ENCODE measurements around the gene MED27.
"Not testable (repeated sequence)": the region's sequence is repeated elsewhere in the genome, so short reads cannot be mapped to it uniquely, and the experiment has no call there.

Gene MED27

DNA sequence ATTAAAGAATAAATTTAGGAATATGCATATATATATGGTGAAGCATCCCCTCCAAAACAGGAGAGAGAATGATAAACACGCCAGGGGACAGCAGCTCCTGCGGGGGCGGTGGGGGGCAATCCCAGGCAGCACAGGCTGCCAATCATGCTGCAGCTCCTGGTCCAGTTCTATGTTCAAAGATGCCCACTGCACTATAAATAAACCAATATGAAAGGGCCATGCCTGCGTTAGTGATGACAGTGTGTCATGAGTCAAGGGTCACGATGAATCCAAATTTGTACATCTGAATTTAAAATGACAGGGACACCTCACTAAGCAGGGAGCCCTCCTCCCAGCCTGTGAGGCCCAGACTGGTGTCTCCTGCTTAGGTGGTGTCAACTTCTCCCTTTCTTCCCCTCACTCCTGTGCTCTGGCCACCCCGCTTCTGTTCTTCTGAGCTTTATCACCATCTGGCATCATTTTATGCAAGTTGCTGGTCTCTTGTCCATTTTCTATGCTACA, 153.9 kb downstream of the MED27 start:
- H3K27me3 ChIP-seq, result no peaks in the 10 kb centered on the region
- H3K4me1 ChIP-seq, result no peaks in the 10 kb centered on the region
- TF ChIP-seq Cebpa-rat (IDR thresholded peaks at IDR 0.05), result no peak
- peaks cover 18% of the 10 kb centered on the region for H3K36me3 ChIP-seq
- no peak overlapping the region for H3K27ac ChIP-seq
- H3K4me3 ChIP-seq, result no peak overlapping the region
- H4K20me1 ChIP-seq, result peaks cover 10% of the 10 kb centered on the region; the same call in 1 of the 2 replicates
- no peak overlapping the region for H3K4me2 ChIP-seq
- no peaks in the 10 kb centered on the region for H3K9me3 ChIP-seq
- H3K9ac ChIP-seq, result no peak overlapping the region

DNA sequence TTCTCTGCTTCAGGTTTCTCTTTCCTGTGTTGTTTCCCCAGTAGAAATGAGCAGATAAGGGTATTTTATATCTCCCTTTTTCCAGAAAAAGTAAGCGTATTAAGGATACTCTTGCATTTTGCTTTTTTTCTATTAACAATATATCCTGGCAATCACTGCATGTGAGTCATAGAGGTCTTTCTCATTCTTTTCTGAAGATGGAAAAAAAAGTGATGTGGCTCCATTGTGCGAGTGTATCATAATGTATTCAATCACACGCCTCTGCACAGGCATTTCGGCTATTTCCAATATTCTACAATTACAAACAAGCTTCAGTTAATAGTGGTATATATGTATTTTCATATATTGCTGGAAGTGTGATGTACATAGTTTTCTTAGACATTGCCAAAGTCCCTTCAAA, 155.9 kb downstream of the MED27 start:
- Histone ChIP-seq H4K20me1 (peaks cover 30% of the 10 kb centered on the region; the same call in 1 of the 2 replicates), H3K4me2 (no peak overlapping the region), H3K4me1 (peaks cover 8% of the 10 kb centered on the region; the same call in 1 of the 2 replicates)

DNA sequence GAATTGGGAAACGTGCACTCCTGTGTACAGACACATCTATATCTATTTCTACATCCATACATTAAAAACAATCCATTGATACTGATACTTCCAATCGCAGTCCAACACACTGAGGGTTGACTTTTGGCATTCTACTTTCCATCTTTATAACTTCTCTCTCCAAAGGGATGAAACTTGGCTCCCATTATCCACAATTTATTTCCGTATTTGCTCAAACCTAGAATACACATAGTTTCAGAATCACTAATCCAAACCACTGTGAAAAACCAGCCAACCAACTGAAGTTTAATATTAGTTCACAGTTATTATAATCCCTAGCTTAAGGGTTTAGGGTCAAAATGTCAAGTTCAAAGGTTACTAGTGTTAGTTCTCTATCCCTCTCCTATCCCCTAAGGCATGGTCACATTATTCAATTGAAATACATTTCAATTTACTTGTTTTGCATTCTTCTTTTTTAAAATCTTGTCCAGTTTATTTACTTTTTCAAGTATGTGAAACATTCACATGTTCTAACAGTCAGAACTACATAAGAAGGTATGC, 156.5 kb downstream of the MED27 start:
- H4K20me1 ChIP-seq, result peaks cover 35% of the 10 kb centered on the region; the same call in 1 of the 2 replicates

More for the DNA sequence above, 155.9 kb downstream of the MED27 start:
- H3K27me3 ChIP-seq, result no peaks in the 10 kb centered on the region
- no peaks in the 10 kb centered on the region for H3K9me3 ChIP-seq
- H3K36me3 ChIP-seq, result peaks cover 9% of the 10 kb centered on the region
- no peak for TF ChIP-seq Cebpa-rat (IDR thresholded peaks at IDR 0.05)
- no peak overlapping the region for H3K4me3 ChIP-seq
- no peak overlapping the region for H3K9ac ChIP-seq
- H3K27ac ChIP-seq, result no peak overlapping the region

DNA sequence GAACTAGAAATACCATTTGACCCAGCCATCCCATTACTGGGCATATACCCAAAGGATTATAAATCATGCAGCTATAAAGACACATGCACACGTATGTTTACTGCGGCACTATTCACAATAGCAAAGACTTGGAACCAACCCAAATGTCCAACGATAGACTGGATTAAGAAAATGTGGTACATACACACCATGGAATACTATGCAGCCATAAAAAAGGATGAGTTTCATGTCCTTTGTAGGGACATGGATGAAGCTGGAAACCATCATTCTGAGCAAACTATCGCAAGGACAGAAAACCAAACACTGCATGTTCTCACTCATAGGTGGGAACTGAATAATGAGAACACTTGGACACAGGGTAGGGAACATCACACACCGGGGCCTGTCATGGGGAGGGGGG, 158.0 kb downstream of the MED27 start:
- not testable (repeated sequence) for H3K4me3 ChIP-seq, H3K9ac ChIP-seq, H3K36me3 ChIP-seq, H3K4me2 ChIP-seq, H3K4me1 ChIP-seq, H3K27me3 ChIP-seq, H3K27ac ChIP-seq, H3K9me3 ChIP-seq
- H4K20me1 ChIP-seq, result peaks cover 37% of the 10 kb centered on the region; the same call in 1 of the 2 replicates

More for the DNA sequence above, 156.5 kb downstream of the MED27 start:
- no peak overlapping the region for H3K4me2 ChIP-seq
- H3K36me3 ChIP-seq, result 0 out of 2 replicates have a peak, but pooled peaks cover 5% of the 10 kb centered on the region
- H3K4me1 ChIP-seq, result peaks cover 8% of the 10 kb centered on the region; the same call in 1 of the 2 replicates
- no peaks in the 10 kb centered on the region for H3K9me3 ChIP-seq
- H3K27ac ChIP-seq, result no peak overlapping the region
- no peaks in the 10 kb centered on the region for H3K27me3 ChIP-seq
- H3K4me3 ChIP-seq, result no peak overlapping the region
- H3K9ac ChIP-seq, result no peak overlapping the region
- TF ChIP-seq Cebpa-rat (IDR thresholded peaks at IDR 0.05), result no peak

DNA sequence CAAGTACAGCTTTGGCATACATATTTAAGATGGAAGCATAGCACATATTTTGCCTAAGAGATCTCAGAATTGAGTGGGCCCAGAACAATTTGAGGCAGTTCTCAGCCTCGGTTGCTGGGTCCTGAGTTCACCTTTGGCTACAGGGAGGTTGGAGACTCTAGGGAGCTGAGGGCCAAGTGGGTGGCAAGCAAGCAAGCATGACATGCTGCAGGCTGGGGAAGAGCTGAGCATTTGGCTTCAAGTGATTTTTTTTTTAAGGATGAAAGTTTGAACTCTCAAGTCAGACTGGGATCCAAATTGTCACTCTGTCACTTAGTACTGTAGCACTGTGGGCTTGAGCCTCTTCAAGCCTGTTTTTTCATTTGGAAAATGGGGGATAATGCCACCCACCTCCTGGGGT, 160.5 kb downstream of the MED27 start:
- peaks cover 12% of the 10 kb centered on the region; the same call in 1 of the 2 replicates for H3K36me3 ChIP-seq
- H3K4me3 ChIP-seq, result no peak overlapping the region
- H3K9ac ChIP-seq, result no peak overlapping the region
- H3K4me1 ChIP-seq, result peaks cover 8% of the 10 kb centered on the region; the same call in 1 of the 2 replicates
- TF ChIP-seq Cebpa-rat (IDR thresholded peaks at IDR 0.05), result no peak
- H3K27me3 ChIP-seq, result no peaks in the 10 kb centered on the region
- peaks cover 42% of the 10 kb centered on the region; the same call in 1 of the 2 replicates for H4K20me1 ChIP-seq
- H3K4me2 ChIP-seq, result no peak overlapping the region
- H3K9me3 ChIP-seq, result no peaks in the 10 kb centered on the region
- H3K27ac ChIP-seq, result no peak overlapping the region

DNA sequence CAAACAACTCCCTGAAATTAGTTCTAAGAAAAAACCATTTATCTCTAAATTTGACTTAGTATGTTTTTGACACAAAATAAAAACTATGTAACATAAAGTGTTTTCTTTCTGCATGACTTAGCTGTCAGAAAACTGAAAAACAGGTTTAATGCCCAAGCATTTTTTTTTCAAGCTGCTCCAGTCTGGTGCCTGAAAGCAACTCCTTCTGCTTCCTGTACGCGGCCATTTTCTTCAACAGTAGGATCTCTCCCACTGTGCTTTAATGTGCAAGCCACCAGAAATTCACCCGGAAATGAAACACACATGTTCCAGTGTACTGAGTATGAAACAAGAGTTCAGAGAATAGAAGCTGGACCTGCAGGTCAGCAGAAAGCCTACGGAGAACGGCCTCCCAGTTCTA, 161.2 kb downstream of the MED27 start:
- Histone ChIP-seq H3K27ac (no peak overlapping the region), H3K36me3 (peaks cover 13% of the 10 kb centered on the region), H3K27me3 (no peaks in the 10 kb centered on the region), H3K9ac (no peak overlapping the region), H3K9me3 (no peaks in the 10 kb centered on the region), H3K4me3 (no peak overlapping the region), H4K20me1 (peaks cover 42% of the 10 kb centered on the region; the same call in 1 of the 2 replicates), H3K4me1 (peaks cover 8% of the 10 kb centered on the region; the same call in 1 of the 2 replicates), H3K4me2 (no peak overlapping the region)
- no peak for TF ChIP-seq Cebpa-rat (IDR thresholded peaks at IDR 0.05)

DNA sequence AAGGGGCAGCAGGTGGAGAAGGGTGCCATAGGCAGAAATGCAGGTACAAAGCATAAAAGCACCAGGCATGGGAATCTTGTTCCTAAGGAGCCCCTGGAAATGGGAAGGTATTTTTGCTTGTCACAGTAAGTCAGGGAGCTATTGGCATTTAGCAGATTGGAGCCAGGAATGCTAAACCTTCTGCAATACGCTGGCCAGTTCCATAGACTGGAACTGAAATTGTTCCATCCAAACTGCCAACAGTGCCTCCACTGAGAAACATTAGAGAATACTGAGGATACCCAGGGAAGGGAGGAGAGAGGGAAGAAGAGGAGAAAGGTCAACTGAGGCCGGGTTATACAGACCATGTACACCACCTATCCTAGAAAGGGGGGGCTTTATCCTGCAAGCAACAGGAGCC, 162.7 kb downstream of the MED27 start:
- peaks cover 8% of the 10 kb centered on the region for H3K36me3 ChIP-seq
- H4K20me1 ChIP-seq, result peaks cover 48% of the 10 kb centered on the region; the same call in 1 of the 2 replicates
- no peak overlapping the region for H3K4me3 ChIP-seq
- H3K9ac ChIP-seq, result no peak overlapping the region
- H3K27me3 ChIP-seq, result no peaks in the 10 kb centered on the region
- TF ChIP-seq Cebpa-rat (IDR thresholded peaks at IDR 0.05), result no peak
- no peaks in the 10 kb centered on the region for H3K9me3 ChIP-seq
- H3K27ac ChIP-seq, result no peak overlapping the region
- peaks cover 8% of the 10 kb centered on the region; the same call in 1 of the 2 replicates for H3K4me1 ChIP-seq
- no peak overlapping the region for H3K4me2 ChIP-seq

DNA sequence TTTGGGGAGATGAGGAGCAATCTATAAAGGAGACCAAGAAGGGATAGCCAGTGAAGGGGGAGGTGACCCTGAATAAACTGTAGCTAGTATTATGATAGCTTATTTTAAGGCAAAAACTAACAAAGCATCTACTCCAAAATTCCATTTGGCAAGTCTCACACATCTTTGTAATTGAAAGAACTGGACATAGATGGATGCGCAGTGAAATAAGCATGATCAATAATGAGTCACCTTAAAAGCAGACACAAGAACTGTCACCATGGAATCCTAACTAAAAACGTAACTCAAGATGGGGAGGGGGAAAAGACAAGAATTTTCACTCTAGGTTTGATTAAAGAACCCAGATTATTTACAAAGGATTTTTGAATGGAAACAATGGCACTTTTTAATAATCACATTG, 164.5 kb downstream of the MED27 start:
- no peak for TF ChIP-seq Cebpa-rat (IDR thresholded peaks at IDR 0.05)
- H4K20me1 ChIP-seq, result peaks cover 50% of the 10 kb centered on the region; the same call in 1 of the 2 replicates

DNA sequence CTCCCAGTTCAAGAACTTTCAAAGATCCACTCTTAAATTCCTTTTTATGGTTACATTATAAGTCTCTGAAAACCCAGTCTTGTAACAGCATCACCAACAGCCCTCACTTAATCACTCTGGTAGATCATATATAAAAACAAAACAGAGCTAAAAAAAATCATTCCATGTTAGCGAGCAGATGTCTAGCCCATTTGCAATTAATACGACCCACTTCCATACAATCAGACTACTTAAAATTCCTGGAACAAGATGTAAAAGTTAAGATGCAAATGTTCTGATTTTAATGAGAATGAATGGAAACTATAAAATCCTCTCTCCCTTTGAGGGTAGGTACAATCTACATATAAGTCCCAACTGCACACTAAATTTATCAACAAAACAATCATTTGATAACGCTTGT, 167.0 kb downstream of the MED27 start:
- no peak overlapping the region for H3K4me2 ChIP-seq
- H3K4me1 ChIP-seq, result no peaks in the 10 kb centered on the region
- H4K20me1 ChIP-seq, result peaks cover 27% of the 10 kb centered on the region; the same call in 1 of the 2 replicates
- peaks cover 8% of the 10 kb centered on the region for H3K36me3 ChIP-seq
- no peaks in the 10 kb centered on the region for H3K27me3 ChIP-seq
- no peak overlapping the region for H3K4me3 ChIP-seq
- H3K27ac ChIP-seq, result no peak overlapping the region
- no peak overlapping the region for H3K9ac ChIP-seq
- TF ChIP-seq Cebpa-rat (IDR thresholded peaks at IDR 0.05), result no peak
- no peaks in the 10 kb centered on the region for H3K9me3 ChIP-seq

More for the DNA sequence above, 164.5 kb downstream of the MED27 start:
- H3K4me2 ChIP-seq, result no peak overlapping the region
- peaks cover 8% of the 10 kb centered on the region for H3K36me3 ChIP-seq
- H3K9ac ChIP-seq, result no peak overlapping the region
- no peak overlapping the region for H3K4me3 ChIP-seq
- H3K27ac ChIP-seq, result no peak overlapping the region
- H3K4me1 ChIP-seq, result peaks cover 8% of the 10 kb centered on the region; the same call in 1 of the 2 replicates
- H3K27me3 ChIP-seq, result no peaks in the 10 kb centered on the region
- H3K9me3 ChIP-seq, result no peaks in the 10 kb centered on the region

DNA sequence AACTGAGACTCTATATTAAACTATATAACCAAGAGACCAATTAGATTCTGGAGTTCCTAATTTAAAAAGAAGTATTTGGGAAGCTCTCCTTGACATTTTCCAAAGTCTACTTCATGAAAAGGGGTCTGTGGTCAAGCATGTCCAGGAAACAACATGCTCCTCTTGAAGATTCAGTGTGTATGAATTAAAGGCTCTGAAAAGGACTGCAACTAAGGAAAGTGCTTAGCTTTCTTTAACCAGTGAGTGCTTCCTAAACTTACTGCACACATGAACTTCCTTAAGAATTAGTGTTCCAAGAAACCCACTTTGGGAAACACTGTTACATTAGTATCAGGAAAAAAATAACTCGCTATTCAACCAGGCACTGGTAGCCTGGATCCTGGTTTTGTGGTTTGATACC, 167.6 kb downstream of the MED27 start:
- H3K36me3 ChIP-seq, result peaks cover 8% of the 10 kb centered on the region
- no peak overlapping the region for H3K27ac ChIP-seq
- no peak for TF ChIP-seq Cebpa-rat (IDR thresholded peaks at IDR 0.05)
- H4K20me1 ChIP-seq, result peaks cover 24% of the 10 kb centered on the region; the same call in 1 of the 2 replicates
- H3K4me2 ChIP-seq, result no peak overlapping the region
- H3K4me1 ChIP-seq, result no peaks in the 10 kb centered on the region
- H3K4me3 ChIP-seq, result no peak overlapping the region
- H3K9me3 ChIP-seq, result no peaks in the 10 kb centered on the region
- H3K27me3 ChIP-seq, result no peaks in the 10 kb centered on the region
- H3K9ac ChIP-seq, result 0 out of 2 replicates have a peak overlapping the region, but pooled peaks have one; percentile 15

Data from BLaER1 (cell line).